GM23338 (cell line): Measurements from ENCODE around the gene SUSD1. TPM values are rescaled to one million over a fixed set of nuclear protein-coding genes. Genes with fewer than 3 reads are reported as not detected.

Experiments
- ATAC-seq: fragments of 200-7000 bp; cut with Tn5 transposase; 3 replicates; pipeline ENCODE4 v1.9.1; 2020
- DNase-seq: peaks from one replicate; pipeline ENCODE4 v3.0.0-alpha.2; 2015; ENCODE audit warnings: low spot score
- H2AFZ ChIP-seq: fragments of 200-600 bp; sonication (generic); 2 replicates; pipeline ENCODE4 v1.8.0; 2016; ENCODE audit warnings: antibody characterized with exemption, mild to moderate bottlenecking, moderate library complexity
- H3F3A ChIP-seq: fragments of 200-600 bp; sonication (generic); replicated peaks from 2 replicates; pipeline ENCODE4 v1.8.0; 2017; ENCODE audit warnings: antibody characterized with exemption, mixed run types, low read depth
- H3K27ac ChIP-seq: fragments of 200-600 bp; sonication (generic); 2 replicates; pipeline ENCODE4 v1.6.1; 2016; ENCODE audit warnings: low read depth
- H3K27me3 ChIP-seq: fragments of 200-600 bp; sonication (generic); 2 replicates; pipeline ENCODE4 v1.8.0; 2016; ENCODE audit warnings: mild to moderate bottlenecking, mixed run types, moderate library complexity; ENCODE audit not compliant: insufficient read depth
- H3K36me3 ChIP-seq: fragments of 200-600 bp; sonication (generic); 2 replicates; pipeline ENCODE4 v1.8.0; 2016; ENCODE audit warnings: mild to moderate bottlenecking; ENCODE audit not compliant: insufficient read depth
- H3K4me1 ChIP-seq: fragments of 200-600 bp; sonication (generic); 2 replicates; pipeline ENCODE4 v1.8.0; 2016; ENCODE audit warnings: mild to moderate bottlenecking, moderate library complexity; ENCODE audit not compliant: insufficient read depth
- H3K4me2 ChIP-seq: fragments of 200-600 bp; sonication (generic); 2 replicates; pipeline ENCODE4 v1.7.1; 2017; ENCODE audit warnings: mixed run types
- H3K4me3 ChIP-seq: fragments of 200-600 bp; sonication (generic); 2 replicates; pipeline ENCODE4 v1.6.1; 2016; ENCODE audit warnings: mixed run types
- H3K79me2 ChIP-seq: fragments of 200-600 bp; sonication (generic); replicated peaks from 2 replicates; pipeline ENCODE4 v1.8.0; 2017; ENCODE audit warnings: mild to moderate bottlenecking; ENCODE audit not compliant: insufficient read depth
- H3K9me2 ChIP-seq: fragments of 200-600 bp; sonication (generic); 2 replicates; pipeline ENCODE4 v1.8.0; 2017; ENCODE audit not compliant: insufficient read depth
- H4K20me1 ChIP-seq: fragments of 200-600 bp; sonication (generic); replicated peaks from 2 replicates; pipeline ENCODE4 v1.8.0; 2017; ENCODE audit warnings: mild to moderate bottlenecking; ENCODE audit not compliant: insufficient read depth
- H3K27ac Mint-ChIP-seq: 2 replicates; pipeline ENCODE4 v1.8.0; 2020; ENCODE audit warnings: inconsistent platforms, mild to moderate bottlenecking, moderate library complexity, mixed read lengths
- H3K27me3 Mint-ChIP-seq: 3 replicates; pipeline ENCODE4 v1.8.0; 2022; ENCODE audit warnings: low read depth, mild to moderate bottlenecking, moderate library complexity, mixed read lengths, inconsistent platforms; ENCODE audit not compliant: insufficient read depth, poor library complexity
- H3K36me3 Mint-ChIP-seq: 3 replicates; pipeline ENCODE4 v1.8.0; 2021; ENCODE audit warnings: low read depth, mild to moderate bottlenecking, inconsistent platforms, moderate library complexity, mixed read lengths
- H3K4me1 Mint-ChIP-seq: 3 replicates; pipeline ENCODE4 v1.8.0; 2020; ENCODE audit warnings: mild to moderate bottlenecking, inconsistent platforms, mixed read lengths
- H3K4me3 Mint-ChIP-seq: 3 replicates; pipeline ENCODE4 v1.8.0; 2021; ENCODE audit warnings: moderate library complexity, mild to moderate bottlenecking, inconsistent platforms, mixed read lengths
- H3K9me3 Mint-ChIP-seq: 3 replicates; pipeline ENCODE4 v1.8.0; 2020; ENCODE audit warnings: moderate library complexity, mild to moderate bottlenecking, inconsistent platforms, mixed read lengths
- CREB1 ChIP-seq: fragments of 250-450 bp; sonication (Bioruptor Pico); IDR thresholded peaks from 2 replicates; pipeline ENCODE4 v1.5.0; 2020; ENCODE audit warnings: low read depth, mild to moderate bottlenecking, moderate library complexity
- ETS1 ChIP-seq: IDR thresholded peaks from 2 replicates; pipeline ENCODE4 v1.6.1; 2016; ENCODE audit warnings: antibody characterized with exemption
- JUNB ChIP-seq: IDR thresholded peaks from one replicate; pipeline ENCODE4 v1.6.1; 2016; ENCODE audit warnings: antibody characterized with exemption; ENCODE audit not compliant: unreplicated experiment
- NANOG ChIP-seq: IDR thresholded peaks from 2 replicates; pipeline ENCODE4 v1.6.1; 2016; ENCODE audit warnings: antibody characterized with exemption, borderline replicate concordance
- POLR2AphosphoS5 ChIP-seq: IDR thresholded peaks from 2 replicates; pipeline ENCODE4 v1.6.1; 2016; ENCODE audit warnings: antibody characterized with exemption, low read depth
- ZNF114 ChIP-seq: fragments of 250-450 bp; sonication (Bioruptor Pico); IDR thresholded peaks from 2 replicates; pipeline ENCODE4 v1.5.0; 2020; ENCODE audit warnings: mild to moderate bottlenecking, moderate library complexity
- polyA plus RNA-seq: library from polyadenylated mRNA; unstranded; fragments of >200 nt; fragmentation: Nextera tagmentation; extraction: Ambion mirVana; gene quantifications from 2 replicates; pipeline ENCODE4 v1.2.1, GENCODE V29; 2016
- total RNA-seq: library from RNA; depleted of rRNA; stranded (reverse); fragments of >200 nt; shearing (Covaris generic); gene quantifications from 2 replicates; pipeline ENCODE4 v1.2.3, GENCODE V29; 2014
- TF ChIP-seq, protein P1 (sequence below): fragments of 250-450 bp; sonication (Bioruptor Pico); IDR thresholded peaks from 2 replicates; pipeline ENCODE4 v1.5.0; 2020; ENCODE audit warnings: mild to moderate bottlenecking, moderate library complexity
- TF ChIP-seq, protein P2 (sequence below), 2 experiments: fragments of 200-600 bp in 1 of 2; sonication (generic) in 1 of 2; conservative IDR thresholded peaks; 2 replicates each; pipeline versions ENCODE4 v1.5.1 to v1.6.1; 2016 to 2017; ENCODE audit warnings: antibody characterized with exemption in 2 of 2, low read depth in 2 of 2, mild to moderate bottlenecking in 2 of 2, moderate library complexity in 1 of 2

Gene SUSD1
- total and polyA plus RNA-seq, 2 experiments from 2014 or later, result 1.2 to 6.4 TPM

GRCh38 chr9:112002847-112003457 is 172.1 kb downstream of the SUSD1 start (continued):
- TF ChIP-seq, protein P1, sequence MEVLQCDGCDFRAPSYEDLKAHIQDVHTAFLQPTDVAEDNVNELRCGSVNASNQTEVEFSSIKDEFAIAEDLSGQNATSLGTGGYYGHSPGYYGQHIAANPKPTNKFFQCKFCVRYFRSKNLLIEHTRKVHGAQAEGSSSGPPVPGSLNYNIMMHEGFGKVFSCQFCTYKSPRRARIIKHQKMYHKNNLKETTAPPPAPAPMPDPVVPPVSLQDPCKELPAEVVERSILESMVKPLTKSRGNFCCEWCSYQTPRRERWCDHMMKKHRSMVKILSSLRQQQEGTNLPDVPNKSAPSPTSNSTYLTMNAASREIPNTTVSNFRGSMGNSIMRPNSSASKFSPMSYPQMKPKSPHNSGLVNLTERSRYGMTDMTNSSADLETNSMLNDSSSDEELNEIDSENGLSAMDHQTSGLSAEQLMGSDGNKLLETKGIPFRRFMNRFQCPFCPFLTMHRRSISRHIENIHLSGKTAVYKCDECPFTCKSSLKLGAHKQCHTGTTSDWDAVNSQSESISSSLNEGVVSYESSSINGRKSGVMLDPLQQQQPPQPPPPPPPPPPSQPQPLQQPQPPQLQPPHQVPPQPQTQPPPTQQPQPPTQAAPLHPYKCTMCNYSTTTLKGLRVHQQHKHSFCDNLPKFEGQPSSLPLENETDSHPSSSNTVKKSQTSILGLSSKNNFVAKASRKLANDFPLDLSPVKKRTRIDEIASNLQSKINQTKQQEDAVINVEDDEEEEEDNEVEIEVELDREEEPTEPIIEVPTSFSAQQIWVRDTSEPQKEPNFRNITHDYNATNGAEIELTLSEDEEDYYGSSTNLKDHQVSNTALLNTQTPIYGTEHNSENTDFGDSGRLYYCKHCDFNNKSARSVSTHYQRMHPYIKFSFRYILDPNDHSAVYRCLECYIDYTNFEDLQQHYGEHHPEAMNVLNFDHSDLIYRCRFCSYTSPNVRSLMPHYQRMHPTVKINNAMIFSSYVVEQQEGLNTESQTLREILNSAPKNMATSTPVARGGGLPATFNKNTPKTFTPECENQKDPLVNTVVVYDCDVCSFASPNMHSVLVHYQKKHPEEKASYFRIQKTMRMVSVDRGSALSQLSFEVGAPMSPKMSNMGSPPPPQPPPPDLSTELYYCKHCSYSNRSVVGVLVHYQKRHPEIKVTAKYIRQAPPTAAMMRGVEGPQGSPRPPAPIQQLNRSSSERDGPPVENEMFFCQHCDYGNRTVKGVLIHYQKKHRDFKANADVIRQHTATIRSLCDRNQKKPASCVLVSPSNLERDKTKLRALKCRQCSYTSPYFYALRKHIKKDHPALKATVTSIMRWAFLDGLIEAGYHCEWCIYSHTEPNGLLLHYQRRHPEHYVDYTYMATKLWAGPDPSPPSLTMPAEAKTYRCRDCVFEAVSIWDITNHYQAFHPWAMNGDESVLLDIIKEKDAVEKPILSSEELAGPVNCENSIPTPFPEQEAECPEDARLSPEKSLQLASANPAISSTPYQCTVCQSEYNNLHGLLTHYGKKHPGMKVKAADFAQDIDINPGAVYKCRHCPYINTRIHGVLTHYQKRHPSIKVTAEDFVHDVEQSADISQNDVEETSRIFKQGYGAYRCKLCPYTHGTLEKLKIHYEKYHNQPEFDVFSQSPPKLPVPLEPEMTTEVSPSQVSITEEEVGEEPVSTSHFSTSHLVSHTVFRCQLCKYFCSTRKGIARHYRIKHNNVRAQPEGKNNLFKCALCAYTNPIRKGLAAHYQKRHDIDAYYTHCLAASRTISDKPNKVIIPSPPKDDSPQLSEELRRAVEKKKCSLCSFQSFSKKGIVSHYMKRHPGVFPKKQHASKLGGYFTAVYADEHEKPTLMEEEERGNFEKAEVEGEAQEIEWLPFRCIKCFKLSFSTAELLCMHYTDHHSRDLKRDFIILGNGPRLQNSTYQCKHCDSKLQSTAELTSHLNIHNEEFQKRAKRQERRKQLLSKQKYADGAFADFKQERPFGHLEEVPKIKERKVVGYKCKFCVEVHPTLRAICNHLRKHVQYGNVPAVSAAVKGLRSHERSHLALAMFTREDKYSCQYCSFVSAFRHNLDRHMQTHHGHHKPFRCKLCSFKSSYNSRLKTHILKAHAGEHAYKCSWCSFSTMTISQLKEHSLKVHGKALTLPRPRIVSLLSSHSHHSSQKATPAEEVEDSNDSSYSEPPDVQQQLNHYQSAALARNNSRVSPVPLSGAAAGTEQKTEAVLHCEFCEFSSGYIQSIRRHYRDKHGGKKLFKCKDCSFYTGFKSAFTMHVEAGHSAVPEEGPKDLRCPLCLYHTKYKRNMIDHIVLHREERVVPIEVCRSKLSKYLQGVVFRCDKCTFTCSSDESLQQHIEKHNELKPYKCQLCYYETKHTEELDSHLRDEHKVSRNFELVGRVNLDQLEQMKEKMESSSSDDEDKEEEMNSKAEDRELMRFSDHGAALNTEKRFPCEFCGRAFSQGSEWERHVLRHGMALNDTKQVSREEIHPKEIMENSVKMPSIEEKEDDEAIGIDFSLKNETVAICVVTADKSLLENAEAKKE (CRISPR knock-in tag), result no peak
- TF ChIP-seq ETS1 (no peak), ZNF114 (CRISPR knock-in tag) (no peak)

- TF ChIP-seq CREB1 (CRISPR knock-in tag) (no peak), POLR2AphosphoS5 (no peak), JUNB (no peak), ETS1 (no peak), NANOG (no peak)
- TF ChIP-seq, protein P2, sequence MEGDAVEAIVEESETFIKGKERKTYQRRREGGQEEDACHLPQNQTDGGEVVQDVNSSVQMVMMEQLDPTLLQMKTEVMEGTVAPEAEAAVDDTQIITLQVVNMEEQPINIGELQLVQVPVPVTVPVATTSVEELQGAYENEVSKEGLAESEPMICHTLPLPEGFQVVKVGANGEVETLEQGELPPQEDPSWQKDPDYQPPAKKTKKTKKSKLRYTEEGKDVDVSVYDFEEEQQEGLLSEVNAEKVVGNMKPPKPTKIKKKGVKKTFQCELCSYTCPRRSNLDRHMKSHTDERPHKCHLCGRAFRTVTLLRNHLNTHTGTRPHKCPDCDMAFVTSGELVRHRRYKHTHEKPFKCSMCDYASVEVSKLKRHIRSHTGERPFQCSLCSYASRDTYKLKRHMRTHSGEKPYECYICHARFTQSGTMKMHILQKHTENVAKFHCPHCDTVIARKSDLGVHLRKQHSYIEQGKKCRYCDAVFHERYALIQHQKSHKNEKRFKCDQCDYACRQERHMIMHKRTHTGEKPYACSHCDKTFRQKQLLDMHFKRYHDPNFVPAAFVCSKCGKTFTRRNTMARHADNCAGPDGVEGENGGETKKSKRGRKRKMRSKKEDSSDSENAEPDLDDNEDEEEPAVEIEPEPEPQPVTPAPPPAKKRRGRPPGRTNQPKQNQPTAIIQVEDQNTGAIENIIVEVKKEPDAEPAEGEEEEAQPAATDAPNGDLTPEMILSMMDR (conservative IDR thresholded peaks at IDR 0.05; ENCODE audit: low read depth in 2 of 2), result no peak
- no peaks in the 10 kb centered on the region for H3K9me3 Mint-ChIP-seq
- no peaks in the 10 kb centered on the region for H3K36me3 ChIP-seq
- H2AFZ ChIP-seq, result no peak overlapping the region
- no peak for ATAC-seq
- H4K20me1 ChIP-seq, result no peaks in the 10 kb centered on the region
- H3K4me3 Mint-ChIP-seq, result no peak overlapping the region
- no peak overlapping the region for H3K4me2 ChIP-seq
- no peaks in the 10 kb centered on the region for H3K79me2 ChIP-seq
- no peak for DNase-seq
- H3K4me3 ChIP-seq, result no peak overlapping the region
- H3K27me3 ChIP-seq, result no peaks in the 10 kb centered on the region
- H3K27ac Mint-ChIP-seq, result no peak overlapping the region
- H3K36me3 Mint-ChIP-seq, result no peaks in the 10 kb centered on the region
- no peaks in the 10 kb centered on the region for H3K9me2 ChIP-seq
- no peaks in the 10 kb centered on the region for H3F3A ChIP-seq
- no peak overlapping the region for H3K27ac ChIP-seq
- H3K4me1 ChIP-seq, result no peaks in the 10 kb centered on the region
- peaks cover 7% of the 10 kb centered on the region; the same call in 1 of the 3 replicates for H3K4me1 Mint-ChIP-seq
- peaks cover 4% of the 10 kb centered on the region for H3K27me3 Mint-ChIP-seq
Measured at GRCh38 chr9:112002131-112002846, 172.8 kb downstream of the SUSD1 start.
